Caco-2 (cell line): Measurements from ENCODE around the gene TRPM4. TPM values are rescaled to one million over a fixed set of nuclear protein-coding genes. Genes with fewer than 3 reads are reported as not detected.

Source experiments
- BruUV-seq: library from RNA; stranded (reverse); fragments of 400-500 nt; replicated peaks from 2 replicates; lab custom pipeline; 2021; lab: Mats Ljungman, UMichigan
- CTCF ChIA-PET: fragments of 300-600 bp; sonication (Branson Sonifier 250); formaldehyde crosslinking; loops from one replicate; lab custom pipeline; 2022; ENCODE audit warnings: antibody characterized with exemption; lab: Charles Lee
- POLR2A ChIA-PET: fragments of 300-600 bp; sonication (Branson Sonifier 250); formaldehyde crosslinking; loops from one replicate; lab custom pipeline; 2022; ENCODE audit warnings: antibody characterized with exemption; lab: Charles Lee
- DNase-seq, 2 experiments: peaks; one replicate each; pipeline versions ENCODE4 v3.0.0 to v3.0.0-alpha.2; 2020 to 2022
- H3K27me3 ChIP-seq: replicated peaks from 2 replicates; pipeline ENCODE4 v1.6.0; 2011; ENCODE audit warnings: low read length; ENCODE audit not compliant: control insufficient read depth, insufficient read depth
- H3K36me3 ChIP-seq: 2 replicates; pipeline ENCODE4 v1.5.1; 2011; ENCODE audit warnings: low read length; ENCODE audit not compliant: control insufficient read depth, insufficient read depth
- H3K4me1 ChIP-seq: fragments of 250-450 bp; sonication (Bioruptor Pico); 2 replicates; pipeline ENCODE4 v1.5.1; 2020; ENCODE audit warnings: mild to moderate bottlenecking
- H3K4me3 ChIP-seq: 2 replicates; pipeline ENCODE4 v1.5.1; 2011; ENCODE audit warnings: low read depth, mild to moderate bottlenecking, control low read depth, low read length
- H3K9me3 ChIP-seq: fragments of 250-450 bp; sonication (Bioruptor Pico); 2 replicates; pipeline ENCODE4 v1.5.1; 2020; ENCODE audit warnings: mild to moderate bottlenecking, moderate library complexity
- H3K27ac Mint-ChIP-seq: one replicate; pipeline ENCODE4 v1.8.0; 2022; ENCODE audit warnings: mixed read lengths; ENCODE audit not compliant: unreplicated experiment
- H3K27me3 Mint-ChIP-seq: one replicate; pipeline ENCODE4 v1.8.0; 2022; ENCODE audit warnings: mixed read lengths; ENCODE audit not compliant: insufficient read depth, unreplicated experiment
- H3K36me3 Mint-ChIP-seq: one replicate; pipeline ENCODE4 v1.8.0; 2022; ENCODE audit warnings: mild to moderate bottlenecking, mixed read lengths; ENCODE audit not compliant: insufficient read depth, unreplicated experiment
- H3K4me1 Mint-ChIP-seq: one replicate; pipeline ENCODE4 v1.8.0; 2022; ENCODE audit warnings: low read depth, mixed read lengths; ENCODE audit not compliant: unreplicated experiment
- H3K4me3 Mint-ChIP-seq: one replicate; pipeline ENCODE4 v1.8.0; 2022; ENCODE audit warnings: mild to moderate bottlenecking, moderate library complexity, mixed read lengths; ENCODE audit not compliant: unreplicated experiment
- H3K9me3 Mint-ChIP-seq: one replicate; pipeline ENCODE4 v1.8.0; 2022; ENCODE audit warnings: mixed read lengths; ENCODE audit not compliant: unreplicated experiment
- CTCF ChIP-seq, 2 experiments: fragments of 200-600 bp in 1 of 2; IDR thresholded peaks; 1 replicate in 1 of 2; 2 replicates in 1 of 2; pipeline versions ENCODE4 v1.5.1 to v1.8.0; 2011 to 2022; ENCODE audit warnings: antibody characterized with exemption in 1 of 2, control low read depth in 1 of 2, inconsistent platforms in 1 of 2, low read depth in 1 of 2, low read length in 1 of 2, mild to moderate bottlenecking in 1 of 2, moderate library complexity in 1 of 2; ENCODE audit not compliant: insufficient read depth in 1 of 2, severe bottlenecking in 1 of 2, unreplicated experiment in 1 of 2
- intact Hi-C: fragments of 100-400 bp; cut with micrococcal nuclease; formaldehyde crosslinking; loops from one replicate; pipeline ENCODE4 v1.10.0; 2022; ENCODE audit not compliant: unreplicated experiment
- total RNA-seq: library from RNA; stranded (reverse); gene quantifications from 2 replicates; pipeline ENCODE4 v1.2.3, GENCODE V29; 2022

TRPM4 gene
- total RNA-seq, 1 experiment from 2014 or later = 27.8 TPM

- ChIA-PET POLR2A (no interaction called here), CTCF (interaction anchor here (0.9 kb wide), 1 partner anchor 16 kb away, joined by 3 read pairs; no protein-coding TSS in a partner anchor)
- intact Hi-C loops = no loop called here
- Histone ChIP-seq H3K36me3 (no peaks in the 10 kb centered on the region), H3K9me3 (peaks cover 2% of the 10 kb centered on the region; the same call in 1 of the 2 replicates), H3K4me3 (no peak overlapping the region), H3K27me3 (no peaks in the 10 kb centered on the region), H3K4me1 (no peaks in the 10 kb centered on the region)
- TF ChIP-seq CTCF (IDR thresholded peaks at IDR 0.05; ENCODE audit: insufficient read depth in 1 of 2, low read depth in 1 of 2, low read length in 1 of 2, severe bottlenecking in 1 of 2, unreplicated experiment in 1 of 2) = no peak
- peaks cover 24% of the 10 kb centered on the region for H3K9me3 Mint-ChIP-seq
- no TSS peak for BruUV-seq
- H3K36me3 Mint-ChIP-seq = peaks cover 14% of the 10 kb centered on the region
- no peaks in the 10 kb centered on the region for H3K4me1 Mint-ChIP-seq
- H3K27me3 Mint-ChIP-seq = no peaks in the 10 kb centered on the region
- no peak for DNase-seq
- no peak overlapping the region for H3K27ac Mint-ChIP-seq
- H3K4me3 Mint-ChIP-seq = no peak overlapping the region
Observed at GRCh38 chr19:49182848-49183375, 25.3 kb downstream of the TRPM4 start.

- intact Hi-C loops = no loop called here
- Mint-ChIP-seq H3K27me3 (no peaks in the 10 kb centered on the region), H3K27ac (no peak overlapping the region), H3K4me1 (no peaks in the 10 kb centered on the region), H3K4me3 (no peak overlapping the region), H3K36me3 (peaks cover 26% of the 10 kb centered on the region), H3K9me3 (peaks cover 24% of the 10 kb centered on the region)
- ChIA-PET CTCF (interaction anchor here (1.1 to 1.2 kb wide), 2 partner anchors 13 to 58 kb away, joined by 4 to 5 read pairs; no protein-coding TSS in a partner anchor), POLR2A (interaction anchor here (0.6 kb wide), 1 partner anchor 88 kb away, joined by 3 read pairs; no protein-coding TSS in a partner anchor)
- Histone ChIP-seq H3K27me3 (no peaks in the 10 kb centered on the region), H3K36me3 (no peaks in the 10 kb centered on the region), H3K4me3 (no peak overlapping the region), H3K9me3 (peaks cover 2% of the 10 kb centered on the region; the same call in 1 of the 2 replicates), H3K4me1 (no peaks in the 10 kb centered on the region)
- TF ChIP-seq CTCF (IDR thresholded peaks at IDR 0.05; ENCODE audit: insufficient read depth in 1 of 2, low read depth in 1 of 2, low read length in 1 of 2, severe bottlenecking in 1 of 2, unreplicated experiment in 1 of 2) = no peak
- no TSS peak for BruUV-seq
- no peak for DNase-seq
Observed at GRCh38 chr19:49186108-49186507, 28.5 kb downstream of the TRPM4 start.

- Mint-ChIP-seq H3K4me3 (no peak overlapping the region), H3K4me1 (no peaks in the 10 kb centered on the region), H3K36me3 (peaks cover 30% of the 10 kb centered on the region), H3K27me3 (no peaks in the 10 kb centered on the region), H3K9me3 (peaks cover 8% of the 10 kb centered on the region), H3K27ac (no peak overlapping the region)
- H3K4me1 ChIP-seq = no peaks in the 10 kb centered on the region
- no peak overlapping the region for H3K4me3 ChIP-seq
- no peaks in the 10 kb centered on the region for H3K27me3 ChIP-seq
- no peak for DNase-seq
- CTCF ChIA-PET = interaction anchor here (0.7 kb wide), 1 partner anchor 140 kb away, joined by 3 read pairs; no protein-coding TSS in a partner anchor
- no peak for TF ChIP-seq CTCF (IDR thresholded peaks at IDR 0.05; ENCODE audit: insufficient read depth in 1 of 2, low read depth in 1 of 2, low read length in 1 of 2, severe bottlenecking in 1 of 2, unreplicated experiment in 1 of 2)
- no TSS peak for BruUV-seq
- H3K9me3 ChIP-seq = peaks cover 2% of the 10 kb centered on the region; the same call in 1 of the 2 replicates
- intact Hi-C loops = no loop called here
- POLR2A ChIA-PET = no interaction called here
- no peaks in the 10 kb centered on the region for H3K36me3 ChIP-seq
Observed at GRCh38 chr19:49188626-49189200, 31.1 kb downstream of the TRPM4 start.
